Measurements from ENCODE around the gene CPE.

Gene CPE

GRCh38 chr4:165464376-165464775 is 85.6 kb downstream of the CPE start:
- Histone ChIP-seq H3K9me3 (ENCODE audit: control insufficient read depth, low read length) (no peaks in the 10 kb centered on the region), H3K4me3 (ENCODE audit: low read length) (no peak overlapping the region), H3K36me3 (ENCODE audit: control insufficient read depth, insufficient read depth, low read length, severe bottlenecking) (peaks cover 7% of the 10 kb centered on the region), H3K4me1 (ENCODE audit: control insufficient read depth, insufficient read depth, low read length) (peaks cover 15% of the 10 kb centered on the region), H3K9ac (ENCODE audit: low read length) (no peak overlapping the region), H3K27me3 (replicated peaks; ENCODE audit: control insufficient read depth, insufficient read depth, low read length) (no peaks in the 10 kb centered on the region)
- DNase-seq (ENCODE audit: low read depth): no peak

- H3K4me3 ChIP-seq (ENCODE audit: low read length): no peak overlapping the region
- H3K36me3 ChIP-seq (ENCODE audit: control insufficient read depth, insufficient read depth, low read length, severe bottlenecking): peaks cover 7% of the 10 kb centered on the region
- DNase-seq (ENCODE audit: low read depth): peak; percentile 81
These were observed 86.1 kb downstream of the CPE start for GRCh38 chr4:165464813-165465381.

GRCh38 chr4:165470009-165470408 is 91.2 kb downstream of the CPE start:
- H3K36me3 ChIP-seq (ENCODE audit: control insufficient read depth, insufficient read depth, low read length, severe bottlenecking): peaks cover 7% of the 10 kb centered on the region
- no peak for DNase-seq (ENCODE audit: low read depth)

More at GRCh38 chr4:165464813-165465381, 86.1 kb downstream of the CPE start:
- H3K27me3 ChIP-seq (replicated peaks; ENCODE audit: control insufficient read depth, insufficient read depth, low read length): no peaks in the 10 kb centered on the region
- peak overlapping the region; percentile 49 for H3K9ac ChIP-seq (ENCODE audit: low read length)
- H3K9me3 ChIP-seq (ENCODE audit: control insufficient read depth, low read length): no peaks in the 10 kb centered on the region
- peaks cover 15% of the 10 kb centered on the region for H3K4me1 ChIP-seq (ENCODE audit: control insufficient read depth, insufficient read depth, low read length)

GRCh38 chr4:165472943-165473676 is 94.3 kb downstream of the CPE start:
- DNase-seq (ENCODE audit: low read depth): no peak
- no peaks in the 10 kb centered on the region for H3K27me3 ChIP-seq (replicated peaks; ENCODE audit: control insufficient read depth, insufficient read depth, low read length)
- H3K4me1 ChIP-seq (ENCODE audit: control insufficient read depth, insufficient read depth, low read length): no peaks in the 10 kb centered on the region
- peak overlapping the region; percentile 56 for H3K4me3 ChIP-seq (ENCODE audit: low read length)
- peaks cover 29% of the 10 kb centered on the region for H3K9me3 ChIP-seq (ENCODE audit: control insufficient read depth, low read length)
- H3K9ac ChIP-seq (ENCODE audit: low read length): no peak overlapping the region
- H3K36me3 ChIP-seq (ENCODE audit: control insufficient read depth, insufficient read depth, low read length, severe bottlenecking): peaks cover 12% of the 10 kb centered on the region

More at GRCh38 chr4:165470009-165470408, 91.2 kb downstream of the CPE start:
- no peaks in the 10 kb centered on the region for H3K4me1 ChIP-seq (ENCODE audit: control insufficient read depth, insufficient read depth, low read length)
- H3K9ac ChIP-seq (ENCODE audit: low read length): no peak overlapping the region
- H3K27me3 ChIP-seq (replicated peaks; ENCODE audit: control insufficient read depth, insufficient read depth, low read length): no peaks in the 10 kb centered on the region
- H3K9me3 ChIP-seq (ENCODE audit: control insufficient read depth, low read length): peaks cover 29% of the 10 kb centered on the region
- no peak overlapping the region for H3K4me3 ChIP-seq (ENCODE audit: low read length)

- H3K4me1 ChIP-seq (ENCODE audit: control insufficient read depth, insufficient read depth, low read length): no peaks in the 10 kb centered on the region
- peaks cover 5% of the 10 kb centered on the region for H3K36me3 ChIP-seq (ENCODE audit: control insufficient read depth, insufficient read depth, low read length, severe bottlenecking)
- no peak for DNase-seq (ENCODE audit: low read depth)
- no peak overlapping the region for H3K9ac ChIP-seq (ENCODE audit: low read length)
- no peaks in the 10 kb centered on the region for H3K27me3 ChIP-seq (replicated peaks; ENCODE audit: control insufficient read depth, insufficient read depth, low read length)
- H3K9me3 ChIP-seq (ENCODE audit: control insufficient read depth, low read length): peaks cover 29% of the 10 kb centered on the region
- H3K4me3 ChIP-seq (ENCODE audit: low read length): no peak overlapping the region
These were observed 96.2 kb downstream of the CPE start for GRCh38 chr4:165474784-165475705.

GRCh38 chr4:165475706-165476070 is 96.9 kb downstream of the CPE start:
- Histone ChIP-seq H3K36me3 (ENCODE audit: control insufficient read depth, insufficient read depth, low read length, severe bottlenecking) (peaks cover 5% of the 10 kb centered on the region), H3K4me3 (ENCODE audit: low read length) (no peak overlapping the region), H3K4me1 (ENCODE audit: control insufficient read depth, insufficient read depth, low read length) (no peaks in the 10 kb centered on the region), H3K9me3 (ENCODE audit: control insufficient read depth, low read length) (peaks cover 29% of the 10 kb centered on the region), H3K9ac (ENCODE audit: low read length) (no peak overlapping the region), H3K27me3 (replicated peaks; ENCODE audit: control insufficient read depth, insufficient read depth, low read length) (no peaks in the 10 kb centered on the region)
- no peak for DNase-seq (ENCODE audit: low read depth)

- H3K27me3 ChIP-seq (replicated peaks; ENCODE audit: control insufficient read depth, insufficient read depth, low read length): no peaks in the 10 kb centered on the region
- no peak overlapping the region for H3K4me3 ChIP-seq (ENCODE audit: low read length)
- H3K36me3 ChIP-seq (ENCODE audit: control insufficient read depth, insufficient read depth, low read length, severe bottlenecking): peaks cover 5% of the 10 kb centered on the region
- H3K9ac ChIP-seq (ENCODE audit: low read length): no peak overlapping the region
- peaks cover 4% of the 10 kb centered on the region for H3K4me1 ChIP-seq (ENCODE audit: control insufficient read depth, insufficient read depth, low read length)
- peak; percentile 36 for DNase-seq (ENCODE audit: low read depth)
- peaks cover 29% of the 10 kb centered on the region for H3K9me3 ChIP-seq (ENCODE audit: control insufficient read depth, low read length)
These were observed 97.6 kb downstream of the CPE start for GRCh38 chr4:165476214-165477098.

- Histone ChIP-seq H3K4me3 (ENCODE audit: low read length) (no peak overlapping the region), H3K36me3 (ENCODE audit: control insufficient read depth, insufficient read depth, low read length, severe bottlenecking) (peaks cover 5% of the 10 kb centered on the region), H3K27me3 (replicated peaks; ENCODE audit: control insufficient read depth, insufficient read depth, low read length) (no peaks in the 10 kb centered on the region), H3K9ac (ENCODE audit: low read length) (no peak overlapping the region), H3K9me3 (ENCODE audit: control insufficient read depth, low read length) (peaks cover 16% of the 10 kb centered on the region), H3K4me1 (ENCODE audit: control insufficient read depth, insufficient read depth, low read length) (peaks cover 4% of the 10 kb centered on the region)
- DNase-seq (ENCODE audit: low read depth): no peak
These were observed 99.0 kb downstream of the CPE start for GRCh38 chr4:165477799-165478198.

- H3K9ac ChIP-seq (ENCODE audit: low read length): no peak overlapping the region
- H3K4me3 ChIP-seq (ENCODE audit: low read length): no peak overlapping the region
- peaks cover 5% of the 10 kb centered on the region for H3K36me3 ChIP-seq (ENCODE audit: control insufficient read depth, insufficient read depth, low read length, severe bottlenecking)
- H3K4me1 ChIP-seq (ENCODE audit: control insufficient read depth, insufficient read depth, low read length): peaks cover 4% of the 10 kb centered on the region
- no peaks in the 10 kb centered on the region for H3K27me3 ChIP-seq (replicated peaks; ENCODE audit: control insufficient read depth, insufficient read depth, low read length)
- DNase-seq (ENCODE audit: low read depth): no peak
- H3K9me3 ChIP-seq (ENCODE audit: control insufficient read depth, low read length): peaks cover 11% of the 10 kb centered on the region
These were observed 99.5 kb downstream of the CPE start for GRCh38 chr4:165478260-165478659.

- Histone ChIP-seq H3K4me1 (ENCODE audit: control insufficient read depth, insufficient read depth, low read length) (peaks cover 4% of the 10 kb centered on the region), H3K9me3 (ENCODE audit: control insufficient read depth, low read length) (no peaks in the 10 kb centered on the region), H3K4me3 (ENCODE audit: low read length) (no peak overlapping the region), H3K9ac (ENCODE audit: low read length) (no peak overlapping the region), H3K27me3 (replicated peaks; ENCODE audit: control insufficient read depth, insufficient read depth, low read length) (no peaks in the 10 kb centered on the region), H3K36me3 (ENCODE audit: control insufficient read depth, insufficient read depth, low read length, severe bottlenecking) (no peaks in the 10 kb centered on the region)
- peak; percentile 71 for DNase-seq (ENCODE audit: low read depth)
These were observed 102.4 kb downstream of the CPE start for GRCh38 chr4:165481053-165481835.

All from adipocyte (in vitro differentiated cells).